IPS DF 6.9 (cell line): ENCODE measurements around the gene CSNK2B.

ENCODE experiments used
- DNase-seq: peaks from one replicate; pipeline ENCODE4 v3.0.0-alpha.2; 2013; ENCODE audit warnings: low read depth, low spot score
- H3K27ac ChIP-seq: one replicate; pipeline ENCODE4 v1.5.1; 2013; ENCODE audit warnings: low read length, control low read depth
- H3K27me3 ChIP-seq: 2 replicates; pipeline ENCODE4 v1.6.1; 2013; ENCODE audit warnings: mild to moderate bottlenecking, low read length; ENCODE audit not compliant: control insufficient read depth, insufficient read depth
- H3K36me3 ChIP-seq: 2 replicates; pipeline ENCODE4 v1.6.1; 2013; ENCODE audit warnings: low read length; ENCODE audit not compliant: control insufficient read depth, insufficient read depth
- H3K4me1 ChIP-seq: 2 replicates; pipeline ENCODE4 v1.6.1; 2013; ENCODE audit warnings: low read length; ENCODE audit not compliant: control insufficient read depth, insufficient read depth
- H3K4me3 ChIP-seq: 2 replicates; pipeline ENCODE4 v1.5.1; 2013; ENCODE audit warnings: mild to moderate bottlenecking, low read length
- H3K9me3 ChIP-seq: 2 replicates; pipeline ENCODE4 v1.6.1; 2013; ENCODE audit warnings: low read length, inconsistent platforms; ENCODE audit not compliant: control insufficient read depth, insufficient read depth
- WGBS: extraction: QIAGEN DNeasy Blood & Tissue Kit; methylation state at CpG from one replicate; pipeline ENCODE4 v1.1.7; 2013; ENCODE audit warnings: mixed read lengths, missing lambda C conversion rate; ENCODE audit not compliant: insufficient read length, insufficient coverage; 5-methylcytosine and 5-hydroxymethylcytosine counted together

The CSNK2B gene

GRCh38 chr6:31713991-31714684 is 48.3 kb downstream of the CSNK2B start:
- Histone ChIP-seq H3K27me3 (no peaks in the 10 kb centered on the region), H3K4me3 (no peak overlapping the region), H3K9me3 (no peaks in the 10 kb centered on the region), H3K27ac (no peak overlapping the region), H3K4me1 (peaks cover 16% of the 10 kb centered on the region), H3K36me3 (no peaks in the 10 kb centered on the region)
- DNase-seq, result no peak
- no CpG with 5 or more reads among the region's 5 CpGs for WGBS

- no CpG with 5 or more reads among the region's 16 CpGs for WGBS
- Histone ChIP-seq H3K4me1 (peaks cover 16% of the 10 kb centered on the region), H3K9me3 (no peaks in the 10 kb centered on the region), H3K4me3 (no peak within 1 kb of the TSS; the same call in 1 of the 2 replicates), H3K36me3 (no peaks in the 10 kb centered on the region), H3K27me3 (no peaks in the 10 kb centered on the region), H3K27ac (no peak within 1 kb of the TSS)
- DNase-seq, result no peak
These were observed 49.4 kb downstream of the CSNK2B start, which contains the start of gene LY6G6D for GRCh38 chr6:31715022-31715958. LY6G6D (plus strand) TSS chr6:31715348; CDS start chr6:31715356, 8 bp downstream.

GRCh38 chr6:31717499-31718222 is 51.8 kb downstream of the CSNK2B start:
- DNase-seq, result no peak
- no CpG with 5 or more reads among the region's 10 CpGs for WGBS
- Histone ChIP-seq H3K27me3 (no peaks in the 10 kb centered on the region), H3K4me3 (no peak overlapping the region), H3K27ac (no peak overlapping the region), H3K36me3 (no peaks in the 10 kb centered on the region), H3K4me1 (peaks cover 16% of the 10 kb centered on the region), H3K9me3 (no peaks in the 10 kb centered on the region)

- H3K27ac ChIP-seq, result no peak overlapping the region
- no CpG with 5 or more reads among the region's 1 CpG for WGBS
- no peaks in the 10 kb centered on the region for H3K27me3 ChIP-seq
- H3K9me3 ChIP-seq, result no peaks in the 10 kb centered on the region
- DNase-seq, result no peak
- H3K36me3 ChIP-seq, result no peaks in the 10 kb centered on the region
- H3K4me1 ChIP-seq, result peaks cover 16% of the 10 kb centered on the region
- no peak overlapping the region for H3K4me3 ChIP-seq
These were observed 52.4 kb downstream of the CSNK2B start for GRCh38 chr6:31718265-31718664.

GRCh38 chr6:31719001-31719400 is 53.1 kb downstream of the CSNK2B start:
- no peak for DNase-seq
- no peak overlapping the region for H3K4me3 ChIP-seq
- WGBS, result no CpG with 5 or more reads among the region's 6 CpGs

More at GRCh38 chr6:31719001-31719400, 53.1 kb downstream of the CSNK2B start:
- H3K9me3 ChIP-seq, result no peaks in the 10 kb centered on the region
- no peaks in the 10 kb centered on the region for H3K36me3 ChIP-seq
- H3K27me3 ChIP-seq, result no peaks in the 10 kb centered on the region
- no peak overlapping the region for H3K27ac ChIP-seq
- H3K4me1 ChIP-seq, result peaks cover 12% of the 10 kb centered on the region
